KOPT-K1 (cell line): Measurements from ENCODE around the gene IVD.
"Not testable (repeated sequence)": the region's sequence is repeated elsewhere in the genome, so short reads cannot be mapped to it uniquely, and the experiment has no call there.

ENCODE experiments used
- H3K27ac ChIP-seq: fragments of 200-600 bp; sonication (generic); 2 replicates; pipeline ENCODE4 v1.5.1; 2016; ENCODE audit warnings: antibody characterized with exemption, mild to moderate bottlenecking, low read depth, low read length; ENCODE audit not compliant: poor library complexity, severe bottlenecking
- H3K36me3 ChIP-seq: fragments of 200-600 bp; sonication (generic); 2 replicates; pipeline ENCODE4 v1.5.1; 2017; ENCODE audit warnings: antibody characterized with exemption, mild to moderate bottlenecking, low read length, moderate library complexity; ENCODE audit not compliant: insufficient read depth
- H3K9me3 ChIP-seq: fragments of 200-600 bp; sonication (generic); 2 replicates; pipeline ENCODE4 v1.5.1; 2017; ENCODE audit warnings: antibody characterized with exemption, low read length, mild to moderate bottlenecking; ENCODE audit not compliant: insufficient read depth, poor library complexity, severe bottlenecking

Gene IVD

DNA sequence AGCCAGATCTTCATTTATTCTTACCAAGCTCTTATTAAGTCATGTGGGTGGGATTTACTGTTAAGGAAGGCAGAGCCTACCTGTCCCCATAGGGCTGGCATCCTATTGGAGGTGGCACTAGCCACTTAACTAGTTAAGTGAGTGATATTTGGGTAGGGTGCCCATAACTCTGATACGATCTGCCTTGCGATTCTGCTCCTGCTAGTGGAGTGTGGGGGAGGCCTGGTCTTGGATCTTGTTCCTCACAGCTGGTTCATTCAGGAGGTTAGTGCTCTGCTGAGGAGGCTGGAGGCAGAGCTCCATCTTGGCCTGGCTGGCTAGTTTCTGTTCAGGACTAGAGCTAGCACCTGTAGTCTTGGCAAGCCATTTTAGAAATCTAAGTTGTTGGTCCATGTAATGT lies 44.5 kb downstream of the IVD start:
- H3K36me3 ChIP-seq, result no peaks in the 10 kb centered on the region
- no peak overlapping the region for H3K27ac ChIP-seq
- H3K9me3 ChIP-seq, result no peaks in the 10 kb centered on the region

DNA sequence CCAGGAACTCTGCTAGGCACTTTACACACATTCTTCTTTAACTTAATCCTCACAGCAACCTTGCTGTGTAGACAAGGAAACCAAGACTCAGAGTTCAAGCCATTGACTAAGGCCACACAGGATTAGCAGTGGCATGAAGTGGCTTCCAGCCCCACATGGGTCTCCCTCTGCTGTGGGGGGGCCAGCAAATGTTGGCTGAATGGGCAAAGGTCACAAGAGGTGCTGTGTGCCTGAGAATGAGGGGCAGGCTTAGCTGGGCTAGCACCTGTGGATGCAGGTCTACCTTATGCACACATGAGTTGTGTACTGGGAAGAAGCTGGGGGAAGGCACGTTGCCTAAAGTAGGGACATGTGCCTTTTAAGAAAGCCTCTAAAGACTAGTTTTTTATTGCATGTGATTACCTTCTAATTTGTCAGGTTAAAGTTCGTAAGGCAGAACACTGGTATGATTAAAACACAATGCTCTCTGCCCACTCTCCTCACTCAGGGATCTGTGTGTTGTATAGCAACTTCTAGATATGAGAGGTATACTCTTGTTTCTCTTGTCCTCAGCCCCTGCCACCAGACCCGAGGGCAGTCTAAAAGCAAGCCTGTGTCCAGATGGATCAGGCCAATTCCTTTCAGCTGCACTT lies 46.0 kb downstream of the IVD start:
- H3K36me3 ChIP-seq, result no peaks in the 10 kb centered on the region
- no peaks in the 10 kb centered on the region for H3K9me3 ChIP-seq
- H3K27ac ChIP-seq, result peak overlapping the region; percentile 4

DNA sequence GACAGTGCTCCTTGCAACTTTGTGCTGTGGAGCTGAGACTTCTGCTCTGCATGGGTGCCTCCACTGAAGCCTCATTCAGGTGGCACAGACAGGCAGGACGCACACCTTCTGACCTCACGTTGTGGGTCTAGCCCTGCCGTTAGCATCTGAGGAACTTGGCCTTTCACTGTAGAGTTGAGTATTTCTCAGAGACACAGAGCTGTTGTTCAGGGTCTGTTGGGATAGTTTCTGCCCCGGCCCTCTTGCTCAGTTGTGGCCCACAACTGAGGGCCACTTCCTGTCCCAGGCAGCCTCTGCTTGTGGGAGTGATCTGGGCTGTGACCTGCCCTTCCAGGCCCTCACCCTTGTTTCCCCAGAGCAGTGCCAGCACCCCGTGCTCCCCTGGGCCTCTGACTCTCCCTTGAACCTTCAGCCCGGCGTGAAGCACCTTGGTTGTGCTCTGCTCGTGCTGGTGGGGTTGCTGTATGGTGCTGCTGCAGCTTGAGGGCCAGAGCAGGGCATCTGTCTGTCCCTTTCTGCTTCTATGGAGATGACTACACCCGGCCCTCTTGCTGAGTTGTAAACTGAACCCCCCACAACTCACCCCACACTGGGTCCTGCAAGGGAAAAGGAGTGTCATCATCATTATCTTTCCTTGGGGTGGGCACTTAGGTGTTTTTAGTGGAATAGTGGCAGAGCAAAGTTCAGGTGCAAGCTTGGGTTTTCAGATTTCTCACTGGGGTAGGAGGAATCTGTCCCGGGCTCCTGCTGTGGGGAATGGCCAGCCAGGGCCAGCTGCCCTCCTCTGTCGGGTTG lies 46.9 kb downstream of the IVD start:
- peak overlapping the region; percentile 4 for H3K27ac ChIP-seq
- H3K36me3 ChIP-seq, result no peaks in the 10 kb centered on the region
- no peaks in the 10 kb centered on the region for H3K9me3 ChIP-seq

DNA sequence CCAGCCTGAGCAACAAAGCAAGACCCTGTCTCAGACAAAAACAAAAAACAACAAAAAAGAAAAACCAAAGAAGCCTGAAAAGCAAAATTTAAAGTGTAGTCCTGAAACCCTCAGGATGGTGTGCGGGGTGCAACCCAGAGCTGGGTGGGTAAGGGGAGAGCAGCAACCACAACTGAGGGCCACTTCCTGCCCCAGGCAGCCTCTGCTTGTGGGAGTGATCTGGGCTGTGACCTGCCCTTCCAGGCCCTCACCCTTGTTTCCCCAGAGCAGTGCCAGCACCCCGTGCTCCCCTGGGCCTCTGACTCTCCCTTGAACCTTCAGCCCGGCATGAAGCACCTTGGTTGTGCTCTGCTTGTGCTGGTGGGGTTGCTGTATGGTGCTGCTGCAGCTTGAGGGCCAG lies 48.3 kb downstream of the IVD start:
- H3K27ac ChIP-seq, result peak overlapping the region; percentile 47
- H3K9me3 ChIP-seq, H3K36me3 ChIP-seq: not testable (repeated sequence)

DNA sequence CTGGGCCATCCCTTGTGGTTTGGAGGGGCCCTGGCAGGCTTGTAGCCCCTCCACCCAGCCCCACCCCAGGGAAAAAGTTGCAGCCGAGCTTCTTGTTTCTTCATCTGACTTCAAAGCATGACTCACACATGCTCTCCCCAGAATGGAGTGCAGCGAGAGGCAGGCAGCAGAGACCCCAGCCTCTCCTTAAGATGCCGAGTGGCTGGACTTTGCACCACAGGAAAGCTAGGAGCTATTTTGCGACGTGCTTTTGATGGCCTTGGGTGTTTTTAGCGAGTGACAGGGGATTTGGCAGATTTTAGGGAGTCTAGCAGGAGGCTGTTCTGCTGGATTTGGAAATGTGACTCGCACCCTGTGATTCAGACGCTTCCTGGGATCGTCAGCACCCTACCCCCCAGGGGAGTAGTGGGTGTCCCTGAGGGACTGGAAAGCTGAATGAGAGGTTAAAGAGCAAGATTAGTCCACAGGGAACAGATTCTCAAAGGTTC lies 49.4 kb downstream of the IVD start:
- Histone ChIP-seq H3K36me3 (peaks cover 16% of the 10 kb centered on the region; the same call in 1 of the 2 replicates), H3K27ac (peak overlapping the region; percentile 47)

DNA sequence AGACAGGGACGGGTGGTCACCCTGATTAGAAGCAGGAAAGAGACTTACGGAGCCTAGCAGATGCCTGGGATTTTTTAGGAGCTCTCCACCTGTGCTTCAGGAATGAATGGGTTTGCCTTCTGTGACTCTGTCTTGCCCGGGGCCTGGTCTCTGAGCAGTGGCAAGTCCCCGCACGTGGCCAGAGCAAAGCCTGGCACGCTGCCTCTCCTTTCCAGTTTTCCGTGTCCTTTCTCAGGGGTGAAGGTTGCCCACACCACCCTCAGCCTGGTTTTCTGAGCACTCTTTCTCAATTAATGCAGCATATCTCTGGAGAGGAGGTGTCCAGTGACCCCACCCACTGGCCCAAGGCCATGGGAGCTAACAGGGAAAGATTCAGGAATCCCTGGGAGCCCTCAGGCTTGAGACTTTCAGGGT lies 50.7 kb downstream of the IVD start:
- no peaks in the 10 kb centered on the region for H3K9me3 ChIP-seq
- H3K27ac ChIP-seq, result no peak overlapping the region
- peaks cover 16% of the 10 kb centered on the region; the same call in 1 of the 2 replicates for H3K36me3 ChIP-seq

More for the DNA sequence above, 49.4 kb downstream of the IVD start:
- no peaks in the 10 kb centered on the region for H3K9me3 ChIP-seq

DNA sequence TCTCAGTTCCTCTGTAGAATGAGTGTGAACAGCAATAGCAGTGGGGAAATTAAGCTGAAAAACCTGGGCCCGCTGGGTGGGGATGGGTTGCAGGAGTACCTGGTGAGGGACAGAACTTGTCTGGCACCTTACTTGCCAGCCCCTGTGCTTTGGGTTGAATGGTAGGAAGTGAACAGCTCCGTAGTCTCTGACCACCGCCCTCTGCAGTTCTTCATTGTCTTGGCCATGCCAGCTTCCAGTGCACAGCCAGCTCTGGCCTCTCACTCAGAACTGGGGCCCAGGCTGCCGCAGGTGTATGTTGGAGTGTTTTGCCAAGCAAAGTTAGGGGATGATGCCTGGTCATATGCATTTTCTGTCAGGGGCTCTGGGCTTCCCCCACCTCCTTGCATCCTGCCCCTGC lies 51.1 kb downstream of the IVD start:
- no peak overlapping the region for H3K27ac ChIP-seq
- peaks cover 18% of the 10 kb centered on the region; the same call in 1 of the 2 replicates for H3K36me3 ChIP-seq
- no peaks in the 10 kb centered on the region for H3K9me3 ChIP-seq

DNA sequence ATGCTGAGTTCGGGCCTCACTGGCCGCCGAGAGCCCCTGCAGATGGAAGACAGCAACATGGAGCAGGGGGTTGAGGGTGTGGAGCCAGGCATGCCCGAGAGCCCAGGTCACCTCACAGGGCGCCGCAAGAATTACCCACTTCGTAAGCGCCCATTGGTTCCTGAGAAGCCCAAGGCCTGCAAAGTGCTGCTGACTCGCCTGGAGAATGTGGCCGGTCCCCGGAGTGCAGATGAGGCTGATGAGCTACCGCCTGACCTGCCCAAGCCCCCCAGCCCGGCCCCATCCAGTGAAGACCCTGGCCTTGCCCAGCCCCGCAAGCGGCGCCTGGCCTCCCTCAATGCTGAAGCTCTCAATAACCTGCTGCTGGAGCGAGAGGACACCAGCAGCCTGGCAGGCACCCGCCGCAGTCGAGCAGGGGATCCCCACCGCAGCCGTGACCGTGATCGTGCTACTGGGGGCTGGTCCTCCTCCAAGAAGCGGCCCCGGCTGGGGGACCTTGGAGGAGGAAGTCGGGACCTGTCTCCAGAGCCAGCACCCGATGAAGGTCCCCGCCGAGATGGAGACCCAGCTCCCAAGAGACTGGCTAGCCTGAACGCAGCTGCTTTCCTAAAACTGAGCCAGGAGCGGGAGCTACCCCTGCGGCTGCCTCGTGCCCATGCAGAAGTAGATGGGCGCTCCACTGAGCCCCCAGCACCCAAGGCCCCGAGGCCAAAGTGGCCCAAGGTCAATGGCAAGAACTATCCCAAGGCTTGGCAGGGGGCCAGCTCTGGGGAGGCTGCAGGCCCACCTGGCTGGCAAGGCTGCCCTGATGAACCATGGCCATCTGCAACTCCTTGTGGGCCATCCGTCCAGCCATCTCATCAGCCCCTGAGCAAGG lies 53.1 kb downstream of the IVD start:
- H3K9me3 ChIP-seq, result no peaks in the 10 kb centered on the region
- no peak overlapping the region for H3K27ac ChIP-seq
- peaks cover 32% of the 10 kb centered on the region; the same call in 1 of the 2 replicates for H3K36me3 ChIP-seq

DNA sequence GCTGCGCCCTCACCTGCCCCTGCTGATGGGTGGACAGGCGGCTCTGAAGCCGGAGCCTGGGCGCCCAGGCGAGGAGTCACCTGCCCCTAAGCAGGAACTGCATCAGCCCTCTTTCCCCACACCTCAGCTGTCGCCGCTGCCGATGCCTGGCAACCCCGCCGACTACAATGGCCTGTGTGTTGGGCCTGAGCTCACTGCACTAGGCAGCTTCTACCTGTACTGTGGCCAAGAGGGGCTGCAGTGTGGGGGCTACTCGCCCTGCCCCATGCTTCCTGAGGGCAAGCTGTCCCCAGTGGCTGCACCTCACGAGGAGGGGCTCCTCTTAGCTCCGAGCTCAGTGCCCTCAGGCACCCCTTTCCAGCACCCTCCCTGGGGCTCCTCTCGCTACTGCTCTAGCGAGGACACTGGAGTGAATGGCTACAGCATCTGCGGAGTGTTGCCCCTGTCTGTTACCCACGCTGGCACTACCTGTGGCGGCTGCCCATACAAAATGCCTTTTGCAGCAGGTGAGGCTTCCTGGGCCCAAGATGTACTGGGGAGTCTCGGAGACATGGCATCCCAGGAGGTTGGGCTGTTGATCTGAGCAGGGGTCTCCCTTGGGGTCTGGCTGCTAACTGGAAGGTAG lies 53.9 kb downstream of the IVD start:
- peaks cover 40% of the 10 kb centered on the region for H3K36me3 ChIP-seq

DNA sequence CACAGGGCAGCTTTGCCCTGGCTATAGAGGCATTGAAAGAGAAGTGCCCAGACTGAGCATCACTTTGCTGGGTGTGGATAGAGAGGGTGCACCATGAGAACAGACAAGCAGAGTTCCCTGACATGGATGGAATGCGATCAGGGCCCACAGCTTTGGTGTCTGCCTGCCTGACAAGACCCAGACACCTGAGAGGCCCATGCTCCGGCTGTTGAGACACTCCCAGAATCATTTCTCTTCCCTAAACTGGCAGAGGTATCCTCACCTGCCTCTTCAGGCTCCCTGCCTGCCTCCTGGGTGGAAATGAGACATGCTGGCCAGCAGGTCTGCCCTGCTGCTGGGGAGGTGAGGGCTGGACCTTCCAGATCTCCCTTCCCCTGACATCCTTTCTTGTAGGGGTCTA lies 54.8 kb downstream of the IVD start:
- no peak overlapping the region for H3K27ac ChIP-seq
- peaks cover 49% of the 10 kb centered on the region for H3K36me3 ChIP-seq
- H3K9me3 ChIP-seq, result no peaks in the 10 kb centered on the region

More for the DNA sequence above, 53.9 kb downstream of the IVD start:
- H3K27ac ChIP-seq, result no peak overlapping the region
- no peaks in the 10 kb centered on the region for H3K9me3 ChIP-seq

DNA sequence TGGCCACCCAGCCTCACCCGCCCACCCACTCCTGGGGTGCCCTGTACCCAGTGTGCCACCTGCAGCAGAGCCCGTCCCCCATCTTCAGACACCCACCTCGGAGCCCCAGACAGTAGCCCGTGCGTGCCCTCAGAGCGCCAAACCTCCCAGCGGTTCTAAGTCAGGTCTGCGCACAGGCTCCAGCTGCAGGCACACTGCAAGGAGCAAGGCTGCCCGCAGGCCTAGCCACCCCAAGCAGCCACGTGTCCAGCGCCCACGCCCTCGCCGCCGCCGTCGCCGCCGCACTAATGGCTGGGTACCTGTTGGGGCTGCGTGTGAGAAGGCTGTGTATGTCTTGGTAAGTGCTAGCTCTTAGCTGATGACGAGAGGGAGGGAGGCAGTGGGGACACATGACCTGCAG lies 56.4 kb downstream of the IVD start:
- Histone ChIP-seq H3K27ac (no peak overlapping the region), H3K36me3 (peaks cover 62% of the 10 kb centered on the region), H3K9me3 (no peaks in the 10 kb centered on the region)

DNA sequence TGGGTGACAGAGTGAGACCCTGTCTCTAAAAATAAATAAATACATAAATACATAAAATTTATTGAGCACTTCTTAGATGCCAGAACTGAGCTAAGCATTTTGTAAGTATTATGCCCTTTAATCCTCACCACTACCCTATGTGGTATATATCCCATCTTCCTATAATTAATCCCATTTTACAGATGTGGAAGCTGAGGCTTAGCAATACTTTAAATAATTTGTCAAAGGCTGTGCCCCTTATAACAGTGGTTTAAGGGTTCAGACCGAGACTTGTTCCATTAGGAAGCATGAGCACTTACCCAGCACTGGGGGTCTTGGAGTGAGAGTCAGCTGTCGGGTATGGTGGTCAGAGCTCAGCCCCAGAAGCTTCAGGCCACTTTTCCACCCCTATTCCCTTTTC lies 57.7 kb downstream of the IVD start:
- H3K9me3 ChIP-seq, result no peaks in the 10 kb centered on the region
- H3K36me3 ChIP-seq, result peaks cover 71% of the 10 kb centered on the region
- H3K27ac ChIP-seq, result no peak overlapping the region

DNA sequence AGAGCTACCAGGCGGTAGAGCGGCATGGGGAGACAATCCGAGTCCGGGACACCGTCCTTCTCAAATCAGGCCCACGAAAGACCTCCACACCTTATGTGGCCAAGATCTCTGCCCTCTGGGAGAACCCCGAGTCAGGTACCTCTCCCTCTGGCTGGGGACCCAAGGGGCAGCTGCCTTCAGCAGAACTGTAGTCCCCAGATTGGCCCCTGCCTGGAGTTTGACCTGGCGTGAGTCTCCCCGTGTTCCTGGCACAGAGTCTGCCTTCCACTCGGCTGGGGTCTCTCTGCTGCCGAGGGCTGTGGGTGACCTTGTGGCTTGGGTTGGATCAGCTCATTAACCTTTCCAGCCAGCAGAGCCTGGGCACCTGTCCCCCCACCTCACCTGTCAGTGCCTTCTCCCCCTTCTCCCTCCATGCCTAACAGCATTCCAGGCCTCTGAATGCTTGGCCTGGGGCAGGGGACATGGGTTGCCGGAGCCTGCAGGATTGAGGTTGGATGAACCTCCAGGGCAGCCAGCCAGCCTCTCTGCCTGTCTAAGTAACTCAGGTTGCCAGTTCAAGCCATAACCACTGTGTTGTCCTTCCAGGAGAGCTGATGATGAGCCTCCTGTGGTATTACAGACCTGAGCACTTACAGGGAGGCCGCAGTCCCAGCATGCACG lies 58.4 kb downstream of the IVD start:
- H3K36me3 ChIP-seq, result peaks cover 69% of the 10 kb centered on the region
- no peaks in the 10 kb centered on the region for H3K9me3 ChIP-seq
- H3K27ac ChIP-seq, result no peak overlapping the region

DNA sequence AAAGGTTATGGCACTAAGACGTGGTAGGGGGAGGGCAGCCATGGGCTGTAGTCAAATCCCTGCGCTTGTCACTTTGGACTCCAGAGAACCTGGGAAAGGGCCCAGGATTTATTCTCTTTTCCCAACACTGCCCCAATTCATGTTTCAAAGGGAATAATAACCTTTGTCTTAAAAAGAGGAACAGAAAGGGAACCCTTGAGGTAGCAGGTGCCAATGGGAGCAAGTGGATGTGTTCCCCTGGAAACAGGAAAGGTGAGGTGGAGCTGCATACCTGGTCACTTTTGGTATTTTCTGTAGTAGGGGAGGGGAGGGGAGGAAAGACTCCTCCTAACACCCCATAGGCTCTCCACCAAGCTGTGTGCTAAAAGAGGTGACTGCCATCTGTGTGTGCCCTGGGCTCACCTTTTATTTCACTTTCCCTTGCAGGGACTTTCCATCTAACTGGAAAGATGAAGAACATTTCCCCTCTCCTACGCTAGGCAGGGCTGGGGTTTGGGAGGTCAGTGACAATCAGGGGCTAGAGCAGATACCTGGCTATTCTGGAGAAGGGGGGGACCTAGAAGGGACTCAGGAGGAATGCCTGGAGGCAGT lies 59.1 kb downstream of the IVD start:
- no peak overlapping the region for H3K27ac ChIP-seq
- H3K9me3 ChIP-seq, result no peaks in the 10 kb centered on the region
- H3K36me3 ChIP-seq, result peaks cover 62% of the 10 kb centered on the region
